Lower leg skin (tissue), 4 donors: ENCODE results near the gene NUAK1. TPM values are rescaled to one million over a fixed set of nuclear protein-coding genes. Genes with fewer than 3 reads are reported as not detected.

Experiments used
- DNase-seq, 2 donors: peaks; one replicate each; pipeline ENCODE4 v3.0.0-alpha.2; 2019; ENCODE audit warnings: low spot score in 2 of 2
- H3K4me3 ChIP-seq: fragments of 200-600 bp; sonication (generic); 2 replicates; pipeline ENCODE4 v1.5.1; 2017; ENCODE audit warnings: mild to moderate bottlenecking, low read depth; ENCODE audit not compliant: poor library complexity, severe bottlenecking
- CTCF ChIP-seq, 3 donors: fragments of 450-650 bp; IDR thresholded peaks; one replicate each; pipeline ENCODE4 v1.5.1; 2016; ENCODE audit warnings: antibody characterized with exemption in 3 of 3, mild to moderate bottlenecking in 3 of 3, moderate library complexity in 2 of 3
- POLR2A ChIP-seq, 2 donors: fragments of 450-650 bp; IDR thresholded peaks; one replicate each; pipeline ENCODE4 v1.6.1; 2016 to 2017; ENCODE audit warnings: antibody characterized with exemption in 2 of 2, mild to moderate bottlenecking in 1 of 2, moderate library complexity in 1 of 2
- WGBS, 2 donors: methylation state at CpG; one replicate each; pipeline ENCODE4 v1.1.5; 2018; 5-methylcytosine and 5-hydroxymethylcytosine counted together
- intact Hi-C: fragments of 100-400 bp; cut with DNase I; formaldehyde crosslinking; loops from one replicate; pipeline ENCODE4 v1.15.0; 2023; ENCODE audit warnings: low total_unique reads
- total RNA-seq, 4 donors: library from RNA; depleted of rRNA; stranded (reverse); fragments of >200 nt; gene quantifications; one replicate each; pipeline ENCODE4 v1.1.0, GENCODE V29; 2016

The NUAK1 gene
- total RNA-seq, 4 donors from 2014 or later = 23.9 to 66.1 (median 42.3) TPM

- no peak overlapping the region for H3K4me3 ChIP-seq
- TF ChIP-seq CTCF (IDR thresholded peaks at IDR 0.05) = no peak
- WGBS, 2 donors = 45 to 47% methylated on average over 11 of the region's 11 CpGs
- DNase-seq = peak in 1 of 2 donors; percentile 69
- intact Hi-C loops = no loop called here
Observed at GRCh38 chr12:106074706-106075392, 63.9 kb downstream of the NUAK1 start.

- 69 to 86% methylated on average over 1 of the region's 1 CpG for WGBS, 2 donors
Observed at GRCh38 chr12:106074361-106074705, 64.4 kb downstream of the NUAK1 start.

GRCh38 chr12:106073179-106073578 is 65.6 kb downstream of the NUAK1 start:
- DNase-seq = peak in 1 of 2 donors; percentile 3
- TF ChIP-seq CTCF (IDR thresholded peaks at IDR 0.05) = no peak
- no peak for TF ChIP-seq POLR2A (IDR thresholded peaks at IDR 0.05)
- intact Hi-C loops = no loop called here
- H3K4me3 ChIP-seq = no peak overlapping the region
- WGBS, 2 donors = 91 to 96% methylated on average over 3 of the region's 3 CpGs

More at GRCh38 chr12:106074361-106074705, 64.4 kb downstream of the NUAK1 start:
- intact Hi-C loops = no loop called here
- no peak for DNase-seq
- H3K4me3 ChIP-seq = no peak overlapping the region
- no peak for TF ChIP-seq POLR2A (IDR thresholded peaks at IDR 0.05)
- TF ChIP-seq CTCF (IDR thresholded peaks at IDR 0.05) = no peak

- TF ChIP-seq CTCF (IDR thresholded peaks at IDR 0.05) (no peak), POLR2A (IDR thresholded peaks at IDR 0.05) (no peak)
- intact Hi-C loops = no loop called here
- no peak overlapping the region for H3K4me3 ChIP-seq
- no peak for DNase-seq
- 71 to 75% methylated on average over 2 of the region's 2 CpGs for WGBS, 2 donors
Observed at GRCh38 chr12:106072751-106073150, 66.0 kb downstream of the NUAK1 start.

GRCh38 chr12:106071686-106072085 is 67.1 kb downstream of the NUAK1 start:
- WGBS, 2 donors = 73 to 78% methylated on average over 4 of the region's 4 CpGs

More at GRCh38 chr12:106071686-106072085, 67.1 kb downstream of the NUAK1 start:
- TF ChIP-seq POLR2A (IDR thresholded peaks at IDR 0.05) (no peak), CTCF (IDR thresholded peaks at IDR 0.05) (no peak)
- H3K4me3 ChIP-seq = no peak overlapping the region
- intact Hi-C loops = no loop called here
- DNase-seq = no peak
